ENCODE results near the gene ALOX15B.

Gene ALOX15B

DNA sequence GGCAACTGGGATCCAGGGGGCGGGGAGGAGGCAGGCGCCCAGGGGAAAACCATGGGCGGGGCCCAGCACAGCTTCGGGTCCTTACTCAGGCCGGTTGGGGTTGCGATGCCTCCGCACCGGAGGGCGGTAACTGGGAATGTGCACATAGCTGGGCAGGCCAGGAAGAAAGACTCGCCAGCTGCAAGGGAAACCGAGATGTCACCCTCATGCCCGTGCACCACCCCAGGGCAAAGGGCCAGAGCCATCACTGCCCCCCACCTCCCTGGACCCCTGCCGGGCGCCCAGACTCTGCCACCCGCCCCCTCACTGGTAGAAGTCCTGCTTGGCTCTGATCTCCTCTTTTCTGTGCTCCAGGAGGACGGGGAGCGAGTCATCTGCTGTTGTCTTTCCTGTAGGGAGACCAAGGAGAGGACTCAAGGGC is 42.0 kb downstream of the ALOX15B start:
- TF ChIP-seq, protein P1, sequence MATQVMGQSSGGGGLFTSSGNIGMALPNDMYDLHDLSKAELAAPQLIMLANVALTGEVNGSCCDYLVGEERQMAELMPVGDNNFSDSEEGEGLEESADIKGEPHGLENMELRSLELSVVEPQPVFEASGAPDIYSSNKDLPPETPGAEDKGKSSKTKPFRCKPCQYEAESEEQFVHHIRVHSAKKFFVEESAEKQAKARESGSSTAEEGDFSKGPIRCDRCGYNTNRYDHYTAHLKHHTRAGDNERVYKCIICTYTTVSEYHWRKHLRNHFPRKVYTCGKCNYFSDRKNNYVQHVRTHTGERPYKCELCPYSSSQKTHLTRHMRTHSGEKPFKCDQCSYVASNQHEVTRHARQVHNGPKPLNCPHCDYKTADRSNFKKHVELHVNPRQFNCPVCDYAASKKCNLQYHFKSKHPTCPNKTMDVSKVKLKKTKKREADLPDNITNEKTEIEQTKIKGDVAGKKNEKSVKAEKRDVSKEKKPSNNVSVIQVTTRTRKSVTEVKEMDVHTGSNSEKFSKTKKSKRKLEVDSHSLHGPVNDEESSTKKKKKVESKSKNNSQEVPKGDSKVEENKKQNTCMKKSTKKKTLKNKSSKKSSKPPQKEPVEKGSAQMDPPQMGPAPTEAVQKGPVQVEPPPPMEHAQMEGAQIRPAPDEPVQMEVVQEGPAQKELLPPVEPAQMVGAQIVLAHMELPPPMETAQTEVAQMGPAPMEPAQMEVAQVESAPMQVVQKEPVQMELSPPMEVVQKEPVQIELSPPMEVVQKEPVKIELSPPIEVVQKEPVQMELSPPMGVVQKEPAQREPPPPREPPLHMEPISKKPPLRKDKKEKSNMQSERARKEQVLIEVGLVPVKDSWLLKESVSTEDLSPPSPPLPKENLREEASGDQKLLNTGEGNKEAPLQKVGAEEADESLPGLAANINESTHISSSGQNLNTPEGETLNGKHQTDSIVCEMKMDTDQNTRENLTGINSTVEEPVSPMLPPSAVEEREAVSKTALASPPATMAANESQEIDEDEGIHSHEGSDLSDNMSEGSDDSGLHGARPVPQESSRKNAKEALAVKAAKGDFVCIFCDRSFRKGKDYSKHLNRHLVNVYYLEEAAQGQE (IDR thresholded peaks at IDR 0.05; ENCODE audit: low read depth): no peak
- TF ChIP-seq CEBPB (IDR thresholded peaks at IDR 0.05) (no peak), TEAD4 (IDR thresholded peaks at IDR 0.05) (no peak), TCF12 (IDR thresholded peaks at IDR 0.05; ENCODE audit: low read depth) (no peak), EGR1 (IDR thresholded peaks at IDR 0.05) (no peak), YY1 (IDR thresholded peaks at IDR 0.05; ENCODE audit: low read depth) (no peak), FOXM1 (IDR thresholded peaks at IDR 0.05; ENCODE audit: borderline replicate concordance, low read depth) (no peak), TAF1 (IDR thresholded peaks at IDR 0.05; ENCODE audit: low read depth) (no peak), EP300 (IDR thresholded peaks at IDR 0.05; ENCODE audit: borderline replicate concordance) (no peak), NFIC (IDR thresholded peaks at IDR 0.05) (no peak)
- TF ChIP-seq, protein P2, sequence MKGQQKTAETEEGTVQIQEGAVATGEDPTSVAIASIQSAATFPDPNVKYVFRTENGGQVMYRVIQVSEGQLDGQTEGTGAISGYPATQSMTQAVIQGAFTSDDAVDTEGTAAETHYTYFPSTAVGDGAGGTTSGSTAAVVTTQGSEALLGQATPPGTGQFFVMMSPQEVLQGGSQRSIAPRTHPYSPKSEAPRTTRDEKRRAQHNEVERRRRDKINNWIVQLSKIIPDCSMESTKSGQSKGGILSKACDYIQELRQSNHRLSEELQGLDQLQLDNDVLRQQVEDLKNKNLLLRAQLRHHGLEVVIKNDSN (IDR thresholded peaks at IDR 0.05): no peak
- TF ChIP-seq, protein P3, sequence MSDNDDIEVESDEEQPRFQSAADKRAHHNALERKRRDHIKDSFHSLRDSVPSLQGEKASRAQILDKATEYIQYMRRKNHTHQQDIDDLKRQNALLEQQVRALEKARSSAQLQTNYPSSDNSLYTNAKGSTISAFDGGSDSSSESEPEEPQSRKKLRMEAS (IDR thresholded peaks at IDR 0.05): no peak

DNA sequence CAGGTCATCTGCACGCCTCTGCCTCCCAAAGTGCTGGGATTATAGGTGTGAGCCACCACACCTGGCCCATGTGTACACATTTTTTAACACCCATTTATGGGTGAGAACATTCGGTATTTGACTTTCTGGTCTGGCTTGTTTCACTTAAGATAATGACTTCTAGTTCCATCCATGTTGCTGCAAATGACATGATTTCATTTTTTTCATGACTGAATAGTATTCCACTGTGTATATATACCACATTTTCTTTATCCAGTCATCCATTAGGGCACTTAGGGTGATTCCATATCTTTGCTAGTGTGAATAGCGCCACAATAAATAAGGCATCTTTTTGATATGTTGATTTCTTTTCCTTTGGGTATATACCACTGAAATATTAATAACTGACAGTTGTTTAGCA is 43.0 kb downstream of the ALOX15B start:
- no peak for TF ChIP-seq YY1 (IDR thresholded peaks at IDR 0.05; ENCODE audit: low read depth)
- TF ChIP-seq ZBTB7A (IDR thresholded peaks at IDR 0.05; ENCODE audit: low read depth): no peak
- TF ChIP-seq NFIC (IDR thresholded peaks at IDR 0.05): no peak
- no peak for TF ChIP-seq FOXM1 (IDR thresholded peaks at IDR 0.05; ENCODE audit: borderline replicate concordance, low read depth)
- TF ChIP-seq TCF12 (IDR thresholded peaks at IDR 0.05; ENCODE audit: low read depth): no peak
- TF ChIP-seq CEBPB (IDR thresholded peaks at IDR 0.05): no peak
- no peak for TF ChIP-seq TEAD4 (IDR thresholded peaks at IDR 0.05)
- no peak for TF ChIP-seq RAD21 (IDR thresholded peaks at IDR 0.05; ENCODE audit: low read depth)
- no peak for TF ChIP-seq EP300 (IDR thresholded peaks at IDR 0.05; ENCODE audit: borderline replicate concordance)
- TF ChIP-seq, protein P2 (IDR thresholded peaks at IDR 0.05): no peak
- no peak for TF ChIP-seq TAF1 (IDR thresholded peaks at IDR 0.05; ENCODE audit: low read depth)
- no peak for TF ChIP-seq EGR1 (IDR thresholded peaks at IDR 0.05)
- TF ChIP-seq, protein P3 (IDR thresholded peaks at IDR 0.05): no peak
- TF ChIP-seq, protein P1 (IDR thresholded peaks at IDR 0.05; ENCODE audit: low read depth): no peak
- TF ChIP-seq CREB1 (IDR thresholded peaks at IDR 0.05; ENCODE audit: low read depth): no peak

DNA sequence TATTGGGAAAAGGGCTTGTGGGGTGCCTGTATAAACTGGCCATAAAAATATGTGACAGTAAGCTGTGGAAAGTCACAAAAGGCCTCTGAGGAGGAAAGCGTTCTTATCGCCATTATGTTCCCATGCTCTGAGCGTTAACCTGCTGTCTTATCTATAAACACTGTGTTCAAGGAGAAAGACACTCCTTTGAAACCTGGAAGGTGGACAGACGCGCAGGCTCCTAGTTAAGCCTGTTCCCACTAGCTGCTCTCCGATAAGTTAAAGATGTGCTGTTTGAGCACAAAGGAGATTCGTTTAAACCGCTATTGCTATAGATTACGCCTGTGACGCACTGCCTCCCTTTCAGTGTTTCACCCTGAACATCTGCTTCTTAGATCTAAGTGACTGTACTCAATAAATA is 43.4 kb downstream of the ALOX15B start:
- no peak for TF ChIP-seq ZBTB7A (IDR thresholded peaks at IDR 0.05; ENCODE audit: low read depth)
- TF ChIP-seq CEBPB (IDR thresholded peaks at IDR 0.05): no peak
- TF ChIP-seq EP300 (IDR thresholded peaks at IDR 0.05; ENCODE audit: borderline replicate concordance): no peak
- TF ChIP-seq, protein P1 (IDR thresholded peaks at IDR 0.05; ENCODE audit: low read depth): no peak
- TF ChIP-seq FOXM1 (IDR thresholded peaks at IDR 0.05; ENCODE audit: borderline replicate concordance, low read depth): no peak
- TF ChIP-seq TEAD4 (IDR thresholded peaks at IDR 0.05): no peak
- no peak for TF ChIP-seq NFIC (IDR thresholded peaks at IDR 0.05)
- no peak for TF ChIP-seq TCF12 (IDR thresholded peaks at IDR 0.05; ENCODE audit: low read depth)

DNA sequence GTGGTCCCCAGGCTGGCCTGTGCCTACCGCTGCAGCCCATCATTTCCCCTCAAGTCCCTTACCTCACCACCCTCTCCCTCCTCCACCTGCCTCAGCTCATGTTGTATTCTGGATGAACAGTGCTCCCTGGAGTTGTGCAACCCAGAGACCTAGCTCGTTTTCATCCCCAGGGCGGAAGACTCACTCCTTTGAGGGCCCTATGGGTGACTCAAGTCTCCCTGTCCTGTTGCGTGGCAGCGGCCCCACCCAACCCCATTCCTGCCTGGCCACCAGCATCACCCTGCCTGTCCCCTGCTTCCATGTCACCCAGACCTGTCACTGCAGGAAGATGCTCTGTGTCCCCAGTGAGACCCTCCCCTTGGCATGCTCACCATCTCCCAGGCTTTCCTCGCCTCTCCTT is 45.4 kb downstream of the ALOX15B start:
- TF ChIP-seq TEAD4 (IDR thresholded peaks at IDR 0.05) (no peak), EGR1 (IDR thresholded peaks at IDR 0.05) (no peak)
- TF ChIP-seq, protein P1 (IDR thresholded peaks at IDR 0.05; ENCODE audit: low read depth): no peak
